GM18517 (cell line): ENCODE measurements around the gene RNF2.
"Not testable (repeated sequence)": the region's sequence is repeated elsewhere in the genome, so short reads cannot be mapped to it uniquely, and the experiment has no call there.

Source experiments
- ATAC-seq: cut with Tn5 transposase; IDR thresholded peaks from one replicate; pipeline ENCODE4 v1.9.1; 2021; ENCODE audit warnings: mild to moderate bottlenecking, moderate library complexity; ENCODE audit not compliant: unreplicated experiment

Gene RNF2

GRCh38 chr1:185044981-185045813 is at the start of gene RNF2:
Gene RNF2 (plus strand): TSS chr1:185045558. CDS start chr1:185087554, 41,996 bp downstream.
- ATAC-seq = peak; percentile 71

DNA sequence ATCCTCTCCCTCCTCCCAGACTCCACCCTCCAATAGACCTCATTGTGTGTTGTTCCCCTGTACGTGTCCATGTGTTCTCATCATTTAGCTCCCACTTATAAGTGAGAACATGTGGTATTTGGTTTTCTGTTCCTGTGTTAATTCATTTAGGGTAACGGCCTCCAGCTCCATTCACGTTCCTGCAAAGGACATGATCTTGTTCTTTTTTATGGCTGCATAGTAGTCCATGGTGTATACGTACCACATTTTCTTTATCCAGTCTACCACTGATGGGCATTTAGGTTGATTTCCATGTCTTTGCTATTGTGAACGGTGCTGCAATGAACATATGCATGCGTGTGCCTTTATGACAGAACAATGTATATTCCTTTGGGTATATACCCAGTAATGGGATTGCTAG is 45.4 kb upstream of the RNF2 start:
- not testable (repeated sequence) for ATAC-seq

DNA sequence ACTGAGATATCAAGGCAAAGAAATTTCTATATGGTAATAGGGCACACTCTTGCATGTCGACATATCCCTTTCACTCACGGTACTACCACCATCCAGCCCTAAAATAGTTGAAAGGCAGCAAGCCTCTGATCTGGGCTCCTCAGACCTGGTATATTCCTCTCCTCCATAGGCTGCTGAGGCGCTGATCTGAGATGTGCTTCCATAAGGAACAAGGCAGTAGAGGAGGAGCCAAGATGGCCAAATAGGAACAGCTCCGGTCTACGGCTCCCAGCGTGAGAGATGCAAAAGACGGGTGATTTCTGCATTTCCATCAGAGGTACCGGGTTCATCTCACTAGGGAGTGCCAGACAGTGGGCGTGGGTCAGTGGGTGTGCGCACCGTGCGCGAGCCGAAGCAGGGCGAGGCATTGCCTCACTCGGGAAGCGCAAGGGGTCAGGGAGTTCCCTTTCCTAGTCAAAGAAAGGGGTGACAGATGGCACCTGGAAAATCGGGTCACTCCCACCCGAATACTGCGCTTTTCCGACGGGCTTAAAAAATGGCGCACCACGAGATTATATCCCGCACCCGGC is 44.0 kb upstream of the RNF2 start:
- not testable (repeated sequence) for ATAC-seq

- no peak for ATAC-seq
These were observed 36.5 kb upstream of the RNF2 start for GRCh38 chr1:185008838-185009237.

DNA sequence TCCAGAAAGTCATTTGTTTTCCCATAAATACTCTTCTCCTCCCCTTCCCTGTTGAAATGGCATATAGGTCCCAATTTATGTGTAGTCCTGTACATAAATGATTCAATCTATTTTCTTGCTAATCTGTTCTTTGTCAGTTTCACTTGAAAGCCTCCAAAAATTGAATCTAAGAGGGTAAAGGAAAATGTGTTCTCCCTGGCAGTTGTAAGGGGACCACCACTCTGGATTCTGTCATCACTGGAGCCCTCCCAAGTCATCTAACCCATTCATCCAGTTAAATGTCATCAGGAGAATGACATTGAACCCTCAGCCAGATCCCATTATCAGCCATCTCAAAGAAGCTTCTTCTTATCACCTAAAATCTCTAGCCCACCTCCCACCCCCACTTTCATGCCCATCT is 35.0 kb upstream of the RNF2 start:
- ATAC-seq = no peak

GRCh38 chr1:185014941-185015340 is 30.4 kb upstream of the RNF2 start:
- ATAC-seq = no peak

DNA sequence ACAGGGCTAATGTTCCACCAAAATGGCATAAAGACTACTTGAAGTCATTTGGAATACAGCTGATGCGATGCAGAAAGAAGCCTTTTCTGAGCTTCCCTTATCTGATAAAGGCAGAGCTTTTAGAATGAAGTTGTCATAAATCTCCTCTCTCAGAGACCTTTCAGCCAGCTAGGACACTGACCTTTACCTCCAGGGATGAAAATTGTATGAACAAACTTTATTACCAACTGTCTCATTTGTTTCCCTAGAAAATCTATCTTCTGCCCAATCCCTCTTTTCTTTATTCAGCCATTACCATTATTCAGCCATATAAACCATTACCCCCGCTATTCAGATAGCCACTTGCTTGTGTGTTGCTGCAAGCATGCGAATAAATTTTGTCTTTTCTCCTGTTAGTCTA is 29.7 kb upstream of the RNF2 start:
- no peak for ATAC-seq

DNA sequence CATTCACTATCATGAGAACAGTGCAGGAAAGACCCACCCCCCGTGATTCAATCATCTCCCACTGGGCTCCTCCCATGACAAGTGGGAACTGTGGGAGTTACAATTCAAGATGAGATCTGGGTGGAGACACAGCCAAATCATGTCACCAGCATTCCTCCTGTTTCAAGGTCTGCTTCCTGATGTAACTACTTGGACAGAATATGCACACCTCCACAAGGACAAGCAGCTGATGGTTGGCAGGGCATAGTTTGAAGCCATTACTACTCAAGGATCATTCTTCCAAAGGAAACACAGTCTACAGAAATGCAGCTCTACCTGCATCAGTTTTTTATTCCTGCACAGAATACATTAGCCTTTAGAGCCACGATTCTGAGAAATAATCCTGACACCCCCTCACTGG is 28.5 kb upstream of the RNF2 start:
- ATAC-seq = no peak

DNA sequence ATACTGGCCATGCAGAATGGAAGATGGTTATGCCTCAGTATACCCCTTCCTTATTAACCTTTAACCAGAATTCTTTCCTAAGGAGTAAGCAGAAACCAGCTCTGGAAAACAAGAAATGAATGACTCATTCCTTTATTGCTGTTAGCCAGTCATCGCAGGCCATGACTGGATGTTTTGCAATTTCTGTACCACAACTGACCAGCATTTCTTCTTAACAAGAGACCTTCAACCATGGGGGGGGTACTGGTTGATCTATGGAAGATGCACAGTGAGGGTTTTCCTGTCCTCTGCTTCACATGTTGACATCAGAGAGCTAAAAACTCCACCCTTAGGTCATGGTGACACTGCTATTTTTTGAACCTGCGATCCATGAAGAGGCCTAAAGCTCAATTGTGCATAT is 28.0 kb upstream of the RNF2 start:
- ATAC-seq = no peak

DNA sequence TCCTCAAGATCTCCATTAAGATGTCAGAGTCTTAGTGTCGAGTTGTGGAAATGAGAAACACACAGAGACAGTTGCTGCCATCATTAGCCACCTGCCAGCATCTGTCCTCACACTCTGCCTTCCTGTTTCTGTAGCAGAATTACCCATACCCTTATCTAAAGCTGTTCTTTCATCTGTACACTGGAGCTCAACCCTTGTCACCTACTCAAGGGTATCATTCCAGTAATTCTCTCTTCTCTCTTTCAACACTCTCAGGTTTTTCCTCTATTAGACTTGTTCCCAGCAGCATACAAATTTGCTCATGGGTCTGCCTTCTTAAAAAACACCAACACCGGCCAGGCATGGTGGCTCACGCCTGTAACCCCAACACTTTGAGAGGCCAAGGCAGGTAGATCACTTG is 27.4 kb upstream of the RNF2 start:
- no peak for ATAC-seq

GRCh38 chr1:185027252-185027882 is 18.0 kb upstream of the RNF2 start:
- ATAC-seq = no peak

DNA sequence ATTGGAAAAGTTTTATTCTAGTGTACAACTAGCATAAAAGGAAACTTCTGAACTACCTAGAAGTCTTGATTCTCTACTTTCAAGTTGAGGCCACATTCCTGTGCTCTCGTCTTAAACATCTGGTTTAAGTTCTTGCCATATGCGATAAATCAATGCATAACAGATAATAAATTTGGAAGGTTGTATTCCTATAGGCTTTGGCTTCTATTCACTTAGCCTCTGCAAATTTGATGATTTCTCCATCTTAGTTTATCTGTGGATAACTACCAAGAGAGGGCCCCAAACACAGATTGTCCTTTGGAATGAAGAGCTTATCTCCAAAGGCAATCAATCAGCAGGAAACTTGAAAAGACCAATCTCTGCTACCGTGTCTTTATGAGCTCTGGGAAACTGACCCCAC is 11.7 kb upstream of the RNF2 start:
- ATAC-seq = no peak

- no peak for ATAC-seq
These were observed 10.1 kb upstream of the RNF2 start for GRCh38 chr1:185035258-185035657.

GRCh38 chr1:185038813-185039376 is 6.5 kb upstream of the RNF2 start:
- no peak for ATAC-seq

DNA sequence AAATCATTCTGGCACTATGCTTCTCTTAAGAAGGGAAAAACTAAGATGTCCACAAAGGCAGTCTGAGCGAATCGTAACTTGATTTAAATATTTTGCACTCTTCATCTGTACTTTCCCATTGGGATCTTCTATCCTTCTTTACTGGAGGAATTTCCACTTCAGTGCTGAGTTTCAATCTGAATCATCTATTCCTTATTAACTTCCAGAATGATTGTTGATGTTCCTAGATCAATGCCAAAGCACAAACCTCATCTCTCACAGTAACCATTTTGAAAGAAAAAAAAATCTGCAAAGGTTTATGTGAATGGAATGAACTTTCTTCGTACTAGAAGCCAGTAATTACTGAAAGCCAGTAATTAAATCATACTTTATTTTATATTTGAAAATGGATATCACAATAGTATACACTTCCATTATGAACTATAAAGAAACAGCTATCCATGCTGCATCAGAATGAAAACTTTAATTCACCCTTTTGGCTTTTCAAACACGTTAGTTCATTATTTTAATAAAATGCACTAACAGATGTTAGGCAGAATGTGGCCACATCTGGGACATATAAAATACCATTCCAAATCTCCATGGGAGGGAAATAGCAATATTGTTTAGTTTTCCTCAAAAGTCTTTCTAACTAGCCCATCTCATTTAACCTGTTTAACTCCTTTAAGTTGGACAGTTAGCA is 5.5 kb upstream of the RNF2 start:
- ATAC-seq = no peak

DNA sequence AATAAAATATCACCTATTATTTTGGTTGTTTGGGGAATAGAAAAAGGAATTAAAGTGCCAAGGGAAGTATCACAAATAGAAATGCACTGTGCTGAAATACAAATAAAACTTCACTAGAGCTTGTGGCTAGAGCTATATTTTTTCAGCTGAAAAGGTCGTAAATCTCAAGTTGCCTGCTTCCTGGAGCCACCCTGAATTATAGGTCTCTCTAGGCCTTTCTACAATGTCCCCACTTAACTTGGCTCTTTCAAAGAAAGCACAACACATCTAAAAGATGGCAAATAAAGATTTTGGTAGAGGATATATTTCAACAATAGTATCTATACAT is 5.0 kb upstream of the RNF2 start:
- ATAC-seq = no peak

DNA sequence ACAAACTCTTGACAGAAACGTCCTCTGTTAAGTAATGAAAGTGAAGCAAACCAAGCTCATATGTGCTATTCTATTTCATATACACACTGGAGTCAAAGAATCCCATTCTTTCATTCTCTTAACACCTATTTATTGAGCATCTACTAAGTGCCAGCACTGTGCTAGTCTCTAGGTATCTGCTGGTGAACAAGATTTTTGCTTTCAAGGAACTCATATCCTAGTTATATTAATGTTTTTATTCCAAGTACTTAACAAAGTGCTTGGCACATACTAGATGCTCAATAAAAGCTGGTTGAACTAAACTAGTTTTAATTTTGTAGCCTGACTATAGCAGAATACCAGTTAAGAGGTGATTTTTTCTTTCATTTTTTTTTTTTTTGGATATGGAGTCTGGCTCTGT is 3.6 kb upstream of the RNF2 start:
- ATAC-seq = no peak

DNA sequence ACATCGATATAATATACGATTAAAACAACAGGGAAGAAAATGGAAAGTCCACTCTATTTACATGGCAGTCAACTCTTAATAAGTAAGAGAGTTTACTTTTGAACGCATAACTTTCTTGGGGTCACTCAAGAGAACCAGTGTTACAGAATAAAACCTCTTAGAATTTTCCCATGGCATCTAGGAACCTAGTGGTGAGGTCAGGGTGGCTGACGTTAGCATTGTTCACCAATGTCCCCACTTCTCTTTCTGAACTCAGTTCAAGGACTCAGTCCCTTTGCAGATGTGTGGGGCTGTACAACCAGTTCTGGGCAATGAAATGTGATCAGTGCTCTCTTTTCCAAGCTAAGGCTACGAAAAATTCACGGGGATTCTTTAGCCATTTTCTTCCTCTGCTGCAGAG is 2.6 kb upstream of the RNF2 start:
- no peak for ATAC-seq

GRCh38 chr1:185044387-185044786 is 971 bp upstream of the RNF2 start:
- no peak for ATAC-seq

- ATAC-seq = no peak
These were observed 595 bp downstream of the RNF2 start for GRCh38 chr1:185045814-185046492.

- no peak for ATAC-seq
These were observed 1.3 kb downstream of the RNF2 start for GRCh38 chr1:185046668-185047067.
